Caco-2 (cell line): Measurements from ENCODE around the gene AKT3. TPM values are rescaled to one million over a fixed set of nuclear protein-coding genes. Genes with fewer than 3 reads are reported as not detected.

Experiments used
- BruUV-seq: library from RNA; stranded (reverse); fragments of 400-500 nt; replicated peaks from 2 replicates; lab custom pipeline; 2021; lab: Mats Ljungman, UMichigan
- CTCF ChIA-PET: fragments of 300-600 bp; sonication (Branson Sonifier 250); formaldehyde crosslinking; loops from one replicate; lab custom pipeline; 2022; ENCODE audit warnings: antibody characterized with exemption; lab: Charles Lee
- POLR2A ChIA-PET: fragments of 300-600 bp; sonication (Branson Sonifier 250); formaldehyde crosslinking; loops from one replicate; lab custom pipeline; 2022; ENCODE audit warnings: antibody characterized with exemption; lab: Charles Lee
- DNase-seq, 2 experiments: peaks; one replicate each; pipeline versions ENCODE4 v3.0.0 to v3.0.0-alpha.2; 2020 to 2022
- H3K27me3 ChIP-seq: replicated peaks from 2 replicates; pipeline ENCODE4 v1.6.0; 2011; ENCODE audit warnings: low read length; ENCODE audit not compliant: control insufficient read depth, insufficient read depth
- H3K36me3 ChIP-seq: 2 replicates; pipeline ENCODE4 v1.5.1; 2011; ENCODE audit warnings: low read length; ENCODE audit not compliant: control insufficient read depth, insufficient read depth
- H3K4me1 ChIP-seq: fragments of 250-450 bp; sonication (Bioruptor Pico); 2 replicates; pipeline ENCODE4 v1.5.1; 2020; ENCODE audit warnings: mild to moderate bottlenecking
- H3K4me3 ChIP-seq: 2 replicates; pipeline ENCODE4 v1.5.1; 2011; ENCODE audit warnings: low read depth, mild to moderate bottlenecking, control low read depth, low read length
- H3K9me3 ChIP-seq: fragments of 250-450 bp; sonication (Bioruptor Pico); 2 replicates; pipeline ENCODE4 v1.5.1; 2020; ENCODE audit warnings: mild to moderate bottlenecking, moderate library complexity
- H3K27ac Mint-ChIP-seq: one replicate; pipeline ENCODE4 v1.8.0; 2022; ENCODE audit warnings: mixed read lengths; ENCODE audit not compliant: unreplicated experiment
- H3K27me3 Mint-ChIP-seq: one replicate; pipeline ENCODE4 v1.8.0; 2022; ENCODE audit warnings: mixed read lengths; ENCODE audit not compliant: insufficient read depth, unreplicated experiment
- H3K36me3 Mint-ChIP-seq: one replicate; pipeline ENCODE4 v1.8.0; 2022; ENCODE audit warnings: mild to moderate bottlenecking, mixed read lengths; ENCODE audit not compliant: insufficient read depth, unreplicated experiment
- H3K4me1 Mint-ChIP-seq: one replicate; pipeline ENCODE4 v1.8.0; 2022; ENCODE audit warnings: low read depth, mixed read lengths; ENCODE audit not compliant: unreplicated experiment
- H3K4me3 Mint-ChIP-seq: one replicate; pipeline ENCODE4 v1.8.0; 2022; ENCODE audit warnings: mild to moderate bottlenecking, moderate library complexity, mixed read lengths; ENCODE audit not compliant: unreplicated experiment
- H3K9me3 Mint-ChIP-seq: one replicate; pipeline ENCODE4 v1.8.0; 2022; ENCODE audit warnings: mixed read lengths; ENCODE audit not compliant: unreplicated experiment
- CTCF ChIP-seq, 2 experiments: fragments of 200-600 bp in 1 of 2; IDR thresholded peaks; 1 replicate in 1 of 2; 2 replicates in 1 of 2; pipeline versions ENCODE4 v1.5.1 to v1.8.0; 2011 to 2022; ENCODE audit warnings: antibody characterized with exemption in 1 of 2, control low read depth in 1 of 2, inconsistent platforms in 1 of 2, low read depth in 1 of 2, low read length in 1 of 2, mild to moderate bottlenecking in 1 of 2, moderate library complexity in 1 of 2; ENCODE audit not compliant: insufficient read depth in 1 of 2, severe bottlenecking in 1 of 2, unreplicated experiment in 1 of 2
- intact Hi-C: fragments of 100-400 bp; cut with micrococcal nuclease; formaldehyde crosslinking; loops from one replicate; pipeline ENCODE4 v1.10.0; 2022; ENCODE audit not compliant: unreplicated experiment
- total RNA-seq: library from RNA; stranded (reverse); gene quantifications from 2 replicates; pipeline ENCODE4 v1.2.3, GENCODE V29; 2022

The AKT3 gene
- total RNA-seq, 1 experiment from 2014 or later: 3.7 TPM

- Mint-ChIP-seq H3K4me1 (no peaks in the 10 kb centered on the region), H3K36me3 (no peaks in the 10 kb centered on the region), H3K27me3 (no peaks in the 10 kb centered on the region), H3K4me3 (no peak overlapping the region), H3K27ac (no peak overlapping the region), H3K9me3 (no peaks in the 10 kb centered on the region)
- no peaks in the 10 kb centered on the region for H3K4me1 ChIP-seq
- H3K9me3 ChIP-seq: no peaks in the 10 kb centered on the region
- BruUV-seq: no TSS peak
- TF ChIP-seq CTCF (IDR thresholded peaks at IDR 0.05; ENCODE audit: insufficient read depth in 1 of 2, low read depth in 1 of 2, low read length in 1 of 2, severe bottlenecking in 1 of 2, unreplicated experiment in 1 of 2): no peak
- no peak for DNase-seq
- H3K27me3 ChIP-seq: no peaks in the 10 kb centered on the region
- no peaks in the 10 kb centered on the region for H3K36me3 ChIP-seq
- no peak overlapping the region for H3K4me3 ChIP-seq
- intact Hi-C loops: no loop called here
- ChIA-PET POLR2A (no interaction called here), CTCF (no interaction called here)
Observed at GRCh38 chr1:243494741-243495431, 355.2 kb downstream of the AKT3 start.

GRCh38 chr1:243493156-243494129, 356.6 kb downstream of the AKT3 start:
- Mint-ChIP-seq H3K4me1 (no peaks in the 10 kb centered on the region), H3K27me3 (no peaks in the 10 kb centered on the region), H3K27ac (no peak overlapping the region), H3K4me3 (no peak overlapping the region), H3K36me3 (peaks cover 4% of the 10 kb centered on the region), H3K9me3 (no peaks in the 10 kb centered on the region)
- H3K9me3 ChIP-seq: no peaks in the 10 kb centered on the region
- TF ChIP-seq CTCF (IDR thresholded peaks at IDR 0.05; ENCODE audit: insufficient read depth in 1 of 2, low read depth in 1 of 2, low read length in 1 of 2, severe bottlenecking in 1 of 2, unreplicated experiment in 1 of 2): no peak
- CTCF ChIA-PET: no interaction called here
- intact Hi-C loops: no loop called here
- H3K36me3 ChIP-seq: no peaks in the 10 kb centered on the region
- no TSS peak for BruUV-seq
- no peaks in the 10 kb centered on the region for H3K27me3 ChIP-seq
- POLR2A ChIA-PET: no interaction called here
- H3K4me3 ChIP-seq: no peak overlapping the region
- no peak for DNase-seq
- H3K4me1 ChIP-seq: no peaks in the 10 kb centered on the region

- H3K27ac Mint-ChIP-seq: no peak overlapping the region
- no peaks in the 10 kb centered on the region for H3K4me1 Mint-ChIP-seq
- H3K9me3 ChIP-seq: no peaks in the 10 kb centered on the region
- no TSS peak for BruUV-seq
- H3K4me3 ChIP-seq: no peak overlapping the region
- no peaks in the 10 kb centered on the region for H3K9me3 Mint-ChIP-seq
- ChIA-PET POLR2A (no interaction called here), CTCF (no interaction called here)
- no peaks in the 10 kb centered on the region for H3K36me3 ChIP-seq
- no peaks in the 10 kb centered on the region for H3K27me3 ChIP-seq
- peaks cover 4% of the 10 kb centered on the region for H3K36me3 Mint-ChIP-seq
- H3K4me1 ChIP-seq: no peaks in the 10 kb centered on the region
- TF ChIP-seq CTCF (IDR thresholded peaks at IDR 0.05; ENCODE audit: insufficient read depth in 1 of 2, low read depth in 1 of 2, low read length in 1 of 2, severe bottlenecking in 1 of 2, unreplicated experiment in 1 of 2): no peak
- intact Hi-C loops: no loop called here
- DNase-seq: no peak
- no peak overlapping the region for H3K4me3 Mint-ChIP-seq
- no peaks in the 10 kb centered on the region for H3K27me3 Mint-ChIP-seq
Observed at GRCh38 chr1:243490748-243491686, 359.0 kb downstream of the AKT3 start.
